ENCODE data around the gene B3GAT2. TPM values are rescaled to one million over a fixed set of nuclear protein-coding genes. Genes with fewer than 3 reads are reported as not detected.
"Not testable (repeated sequence)": the region's sequence is repeated elsewhere in the genome, so short reads cannot be mapped to it uniquely, and the experiment has no call there.

B3GAT2 gene
- total and polyA plus RNA-seq, 10 donors = 0.03 to 0.09 (median 0.05) TPM; not detected in 6

- Histone ChIP-seq H3K4me3 (no peak overlapping the region), H3K27ac (no peak overlapping the region), H3K27me3 (replicated peaks in 1 of 7) (peaks cover 7 to 55% (median 46%) of the 10 kb centered on the region in 7 donors), H3K4me1 (peaks cover 14 to 30% (median 26%) of the 10 kb centered on the region in 6 donors), H3K36me3 (no peaks in the 10 kb centered on the region), H3K9me3 (no peaks in the 10 kb centered on the region)
- 48 to 60% (median 57%) methylated on average over 3 of the region's 3 CpGs for WGBS, 5 donors
- intact Hi-C loops (cut with DNase I; ENCODE audit: low total_unique reads) = no loop called here
- no peak for TF ChIP-seq POLR2AphosphoS5 (IDR thresholded peaks at IDR 0.05)
- DNase-seq = no peak
Measured at GRCh38 chr6:70954176-70954575, 2.7 kb downstream of the B3GAT2 start.

DNA sequence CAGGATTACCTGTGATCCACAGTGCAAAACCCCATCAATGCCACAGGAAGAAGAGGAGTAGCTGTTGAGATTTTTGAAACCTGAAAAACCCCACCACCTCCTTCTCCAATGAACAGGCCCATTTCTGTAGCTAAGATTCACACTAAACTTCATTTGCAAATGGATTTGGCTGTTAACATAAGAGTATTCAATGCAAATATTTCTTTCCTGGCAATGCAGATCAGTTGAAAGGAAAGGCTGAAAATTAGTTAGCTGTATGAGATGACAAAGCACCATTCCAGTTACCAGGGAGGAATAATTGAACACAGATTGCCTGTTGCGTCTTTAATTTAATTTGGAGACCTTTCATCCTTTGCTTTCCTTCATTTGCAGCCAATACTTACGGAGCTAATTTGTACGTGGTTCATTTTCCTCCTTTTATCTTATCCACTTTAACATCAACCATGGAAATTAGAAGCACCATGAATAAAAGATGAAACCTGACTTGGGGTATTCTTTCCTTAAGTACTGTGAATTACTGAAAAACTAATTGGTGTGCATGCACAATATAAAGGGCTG is 4.2 kb downstream of the B3GAT2 start:
- TF ChIP-seq POLR2A (IDR thresholded peaks at IDR 0.05) (no peak), POLR2AphosphoS5 (IDR thresholded peaks at IDR 0.05) (no peak)
- TF ChIP-seq, protein P1, sequence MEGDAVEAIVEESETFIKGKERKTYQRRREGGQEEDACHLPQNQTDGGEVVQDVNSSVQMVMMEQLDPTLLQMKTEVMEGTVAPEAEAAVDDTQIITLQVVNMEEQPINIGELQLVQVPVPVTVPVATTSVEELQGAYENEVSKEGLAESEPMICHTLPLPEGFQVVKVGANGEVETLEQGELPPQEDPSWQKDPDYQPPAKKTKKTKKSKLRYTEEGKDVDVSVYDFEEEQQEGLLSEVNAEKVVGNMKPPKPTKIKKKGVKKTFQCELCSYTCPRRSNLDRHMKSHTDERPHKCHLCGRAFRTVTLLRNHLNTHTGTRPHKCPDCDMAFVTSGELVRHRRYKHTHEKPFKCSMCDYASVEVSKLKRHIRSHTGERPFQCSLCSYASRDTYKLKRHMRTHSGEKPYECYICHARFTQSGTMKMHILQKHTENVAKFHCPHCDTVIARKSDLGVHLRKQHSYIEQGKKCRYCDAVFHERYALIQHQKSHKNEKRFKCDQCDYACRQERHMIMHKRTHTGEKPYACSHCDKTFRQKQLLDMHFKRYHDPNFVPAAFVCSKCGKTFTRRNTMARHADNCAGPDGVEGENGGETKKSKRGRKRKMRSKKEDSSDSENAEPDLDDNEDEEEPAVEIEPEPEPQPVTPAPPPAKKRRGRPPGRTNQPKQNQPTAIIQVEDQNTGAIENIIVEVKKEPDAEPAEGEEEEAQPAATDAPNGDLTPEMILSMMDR (IDR thresholded peaks at IDR 0.05 in 8 of 11, conservative IDR thresholded peaks at IDR 0.05 in 3 of 11) = no peak
- 60 to 82% (median 79%) methylated on average over 3 of the region's 3 CpGs for WGBS, 5 donors
- peaks cover 7 to 47% (median 39%) of the 10 kb centered on the region in 7 donors for H3K27me3 ChIP-seq (replicated peaks in 1 of 7)
- peaks cover 14 to 30% (median 26%) of the 10 kb centered on the region in 6 donors for H3K4me1 ChIP-seq
- DNase-seq = no peak
- intact Hi-C loops (cut with DNase I; ENCODE audit: low total_unique reads) = no loop called here
- no peak overlapping the region for H3K4me3 ChIP-seq
- H3K27ac ChIP-seq = no peak overlapping the region
- H3K9me3 ChIP-seq = no peaks in the 10 kb centered on the region
- H3K36me3 ChIP-seq = no peaks in the 10 kb centered on the region

GRCh38 chr6:70944321-70944720 is 12.5 kb downstream of the B3GAT2 start:
- H3K9me3 ChIP-seq; H3K27ac ChIP-seq; H3K4me1 ChIP-seq; intact Hi-C loops (cut with DNase I; ENCODE audit: low total_unique reads); H3K4me3 ChIP-seq; DNase-seq; H3K36me3 ChIP-seq: not testable (repeated sequence)
- 84 to 98% (median 89%) methylated on average over 5 to 10 of the region's 10 CpGs for WGBS, 5 donors
- H3K27me3 ChIP-seq (replicated peaks in 1 of 7) = peaks cover 0 to 10% (median 0%) of the 10 kb centered on the region in 7 donors

- no peak overlapping the region for H3K4me3 ChIP-seq
- H3K27me3 ChIP-seq (replicated peaks in 1 of 7) = no peaks in the 10 kb centered on the region
- no peak for TF ChIP-seq POLR2AphosphoS5 (IDR thresholded peaks at IDR 0.05)
- no peak overlapping the region for H3K27ac ChIP-seq
- WGBS, 5 donors = 81 to 92% (median 87%) methylated on average over 3 of the region's 3 CpGs
- peaks cover 0 to 4% (median 0%) of the 10 kb centered on the region in 8 donors for H3K9me3 ChIP-seq
- intact Hi-C loops (cut with DNase I; ENCODE audit: low total_unique reads) = no loop called here
- no peak for DNase-seq
- no peaks in the 10 kb centered on the region for H3K36me3 ChIP-seq
- no peaks in the 10 kb centered on the region for H3K4me1 ChIP-seq
Measured at GRCh38 chr6:70933853-70934252, 23.0 kb downstream of the B3GAT2 start.

DNA sequence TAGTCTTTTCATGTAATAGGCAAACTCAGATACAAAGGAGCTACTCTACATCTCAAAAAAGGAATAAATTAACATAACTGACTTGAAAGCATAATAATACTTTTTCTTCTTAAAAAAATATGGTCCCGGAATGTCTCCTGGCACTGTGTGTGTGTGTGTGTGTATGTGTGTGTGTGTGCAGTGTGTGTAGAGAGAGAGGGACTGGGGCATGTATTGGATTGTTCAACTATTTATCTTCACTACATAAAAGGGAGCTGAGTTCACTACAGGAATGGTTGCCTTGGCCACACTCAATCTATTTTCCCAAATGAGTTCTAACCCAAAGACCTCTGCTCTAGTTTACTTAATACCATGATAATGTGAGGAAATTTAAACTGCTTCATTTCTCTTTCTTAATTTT is 51.1 kb downstream of the B3GAT2 start:
- Histone ChIP-seq H3K27ac (no peak overlapping the region), H3K4me3 (no peak overlapping the region), H3K36me3 (no peaks in the 10 kb centered on the region), H3K27me3 (replicated peaks in 1 of 7) (no peaks in the 10 kb centered on the region), H3K4me1 (no peaks in the 10 kb centered on the region), H3K9me3 (no peaks in the 10 kb centered on the region)
- no peak for DNase-seq
- intact Hi-C loops (cut with DNase I; ENCODE audit: low total_unique reads) = no loop called here
- no peak for TF ChIP-seq POLR2A (IDR thresholded peaks at IDR 0.05)
- no peak for TF ChIP-seq POLR2AphosphoS5 (IDR thresholded peaks at IDR 0.05)
- TF ChIP-seq, protein P1 (IDR thresholded peaks at IDR 0.05 in 8 of 11, conservative IDR thresholded peaks at IDR 0.05 in 3 of 11) = no peak
- 77 to 100% (median 88%) methylated on average over 1 of the region's 1 CpG for WGBS, 5 donors

All from spleen (tissue), 11 donors.